Adrenal gland (tissue), 5 donors: Measurements from ENCODE around the gene RTL5.

ENCODE experiments used
- CTCF ChIP-seq, 6 experiments: fragments of 450-650 bp in 4 of 6; fragments of 200-600 bp in 2 of 6; sonication (generic) in 1 of 6; IDR thresholded peaks; 1 replicate in 5 of 6; 2 replicates in 1 of 6; pipeline versions ENCODE4 v1.5.1 to v1.8.0; 2016 to 2021; ENCODE audit warnings: antibody characterized with exemption in 6 of 6, mild to moderate bottlenecking in 2 of 6, moderate library complexity in 1 of 6
- POLR2A ChIP-seq, 2 donors: fragments of 450-650 bp; IDR thresholded peaks; one replicate each; pipeline ENCODE4 v1.6.1; 2017; ENCODE audit warnings: antibody characterized with exemption in 2 of 2, mild to moderate bottlenecking in 2 of 2, moderate library complexity in 1 of 2
- donor health status: DM: no; HTN: no; CAD: no.

- no peak for TF ChIP-seq CTCF (IDR thresholded peaks at IDR 0.05)
- no peak for TF ChIP-seq POLR2A (IDR thresholded peaks at IDR 0.05)
Measured at GRCh38 chrX:72124540-72125201, 7.0 kb downstream of the RTL5 start.
